CD4-positive, alpha-beta T cell treated with Interleukin-17A for 4 hours (primary cell): ENCODE results near the gene SLC12A8.

Experiments used
- DNase-seq: peaks from one replicate; pipeline ENCODE4 v3.0.0-alpha.2; 2020; ENCODE audit warnings: mixed read lengths

Gene SLC12A8

DNA sequence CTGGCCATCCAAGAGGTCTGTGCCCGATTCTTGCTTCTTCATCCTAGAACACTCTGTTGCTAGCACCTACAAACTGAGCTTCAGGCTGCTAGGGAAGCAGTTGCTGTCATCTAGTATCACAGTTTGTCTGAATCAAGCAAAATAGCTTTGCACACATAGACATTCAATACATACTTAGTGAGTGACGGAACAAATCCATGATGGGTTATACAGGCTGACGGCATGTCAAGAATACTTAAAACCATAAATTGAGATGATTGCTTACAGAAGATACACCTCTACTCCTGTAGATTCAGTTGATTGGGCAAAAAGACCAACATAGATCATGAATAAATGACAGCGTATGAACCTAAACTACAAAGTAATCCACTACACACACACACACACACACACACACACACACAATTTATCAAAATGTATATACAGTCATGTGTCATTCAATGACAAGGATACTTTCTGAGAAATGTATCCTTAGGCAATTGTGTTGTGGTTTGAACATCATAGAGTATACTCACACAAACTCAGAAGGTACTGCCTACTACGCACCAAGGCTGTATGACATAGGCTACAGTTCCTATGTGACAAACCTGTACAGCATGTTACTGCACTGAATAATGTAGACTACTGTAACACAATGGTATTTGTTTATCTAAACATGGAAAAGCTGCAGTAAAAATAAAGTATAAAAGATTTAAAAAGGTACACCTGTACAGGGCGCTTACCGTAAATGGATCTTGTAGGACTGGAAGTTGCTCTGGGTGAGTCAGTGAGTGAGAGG, 142.4 kb downstream of the SLC12A8 start:
- no peak for DNase-seq

- no peak for DNase-seq
These were observed 143.1 kb downstream of the SLC12A8 start for GRCh38 chr3:125069452-125069851.

DNA sequence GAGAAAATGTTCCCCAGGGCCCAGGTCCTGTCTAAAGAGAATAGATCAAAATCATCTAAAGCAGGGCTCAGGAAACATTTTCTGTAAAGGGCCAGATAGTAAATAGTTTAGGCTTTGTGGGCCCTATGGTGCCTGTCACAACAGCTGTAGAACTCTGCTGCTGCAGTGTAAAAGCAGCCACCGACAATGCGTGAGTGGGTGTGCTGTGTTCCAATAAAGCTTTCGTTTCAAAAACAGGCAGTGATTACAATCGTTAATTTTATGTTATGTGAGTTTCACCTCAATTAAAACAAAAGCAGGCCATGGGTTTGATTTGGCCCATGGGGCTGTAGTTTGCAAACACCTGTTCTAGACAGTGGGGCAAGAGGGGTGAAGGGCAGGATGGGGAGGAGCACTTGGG, 144.3 kb downstream of the SLC12A8 start:
- no peak for DNase-seq

DNA sequence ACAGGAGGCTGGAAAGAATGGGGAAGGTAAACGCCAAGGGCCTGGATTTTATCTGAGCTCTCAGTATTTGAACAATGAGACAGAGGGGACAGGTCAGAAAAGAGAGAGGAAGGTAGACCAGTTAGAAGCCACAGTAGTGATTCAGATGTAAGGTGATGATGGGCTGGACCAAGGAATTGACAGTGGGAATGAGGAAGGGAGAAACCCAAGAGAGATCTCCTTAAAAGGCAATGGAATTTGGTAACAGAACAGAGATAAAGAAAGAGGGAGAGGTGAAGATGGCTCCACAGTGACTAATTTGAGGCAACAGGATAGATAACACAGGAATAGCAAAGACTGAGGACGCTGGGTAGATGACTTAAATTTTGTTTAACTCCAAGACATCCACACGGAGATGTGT, 145.3 kb downstream of the SLC12A8 start:
- no peak for DNase-seq

GRCh38 chr3:125062904-125063618, 149.5 kb downstream of the SLC12A8 start:
- DNase-seq: no peak

- DNase-seq: no peak
These were observed 150.9 kb downstream of the SLC12A8 start for GRCh38 chr3:125061646-125062045.

DNA sequence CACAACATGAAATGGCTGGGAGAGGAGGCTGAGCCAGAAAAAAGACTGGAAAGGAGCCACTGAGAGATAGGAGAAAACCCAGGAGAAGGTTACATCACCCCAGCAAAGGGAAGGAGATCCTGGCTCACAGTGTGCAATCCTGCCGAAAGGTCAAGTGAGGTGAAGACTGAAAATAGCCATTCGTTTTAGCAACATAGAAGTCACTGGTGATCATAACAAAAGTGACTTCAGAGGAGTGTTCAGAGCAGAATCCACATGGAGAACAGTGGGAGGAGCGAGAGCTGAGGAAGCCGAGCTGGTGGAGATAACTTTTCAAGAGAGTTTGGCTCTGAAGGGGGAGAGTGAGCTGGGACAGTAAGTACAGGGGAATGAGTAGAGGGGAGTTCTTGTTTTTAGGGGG, 151.4 kb downstream of the SLC12A8 start:
- DNase-seq: no peak

- no peak for DNase-seq
These were observed 152.9 kb downstream of the SLC12A8 start for GRCh38 chr3:125059488-125060245.

DNA sequence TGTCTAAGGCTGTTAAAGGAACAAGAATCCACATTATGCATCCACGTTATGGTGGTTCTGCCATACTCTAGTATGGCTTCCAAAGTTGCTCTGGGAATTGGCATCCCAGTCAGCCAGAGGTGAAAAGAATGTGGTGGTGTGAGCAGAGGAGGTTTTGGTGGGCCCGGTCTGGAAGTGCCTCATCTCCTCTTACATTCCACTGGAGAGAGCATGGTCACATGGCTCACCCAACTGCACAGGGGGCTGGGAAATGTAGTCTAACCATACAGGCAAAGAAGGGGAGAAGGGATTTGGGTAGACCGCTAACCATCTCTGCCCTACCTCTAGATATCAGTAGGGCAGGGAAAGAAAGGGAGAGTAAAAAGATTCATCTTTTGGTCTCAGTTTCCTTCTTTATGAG, 153.6 kb downstream of the SLC12A8 start:
- DNase-seq: no peak

DNA sequence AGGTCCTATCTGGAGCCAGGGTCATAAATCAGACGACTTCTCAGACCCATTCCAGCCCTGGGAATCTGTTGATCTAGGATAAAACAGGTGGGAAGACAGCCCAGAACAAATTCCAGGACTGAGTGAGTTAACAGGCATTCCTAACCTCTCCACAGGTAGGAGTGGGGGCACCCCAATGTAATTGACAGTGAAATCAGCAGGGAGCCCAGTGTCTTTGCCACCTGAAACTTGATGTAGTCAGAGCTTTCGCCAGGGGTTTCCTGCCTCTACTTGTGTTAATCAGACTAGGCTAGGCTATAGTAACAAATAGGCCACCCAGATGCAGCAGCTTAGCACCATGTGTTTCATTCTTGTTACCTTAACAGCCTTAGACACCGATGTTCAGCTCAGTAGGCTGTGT, 154.0 kb downstream of the SLC12A8 start:
- DNase-seq: no peak

GRCh38 chr3:125057186-125057850, 155.2 kb downstream of the SLC12A8 start:
- DNase-seq: no peak

DNA sequence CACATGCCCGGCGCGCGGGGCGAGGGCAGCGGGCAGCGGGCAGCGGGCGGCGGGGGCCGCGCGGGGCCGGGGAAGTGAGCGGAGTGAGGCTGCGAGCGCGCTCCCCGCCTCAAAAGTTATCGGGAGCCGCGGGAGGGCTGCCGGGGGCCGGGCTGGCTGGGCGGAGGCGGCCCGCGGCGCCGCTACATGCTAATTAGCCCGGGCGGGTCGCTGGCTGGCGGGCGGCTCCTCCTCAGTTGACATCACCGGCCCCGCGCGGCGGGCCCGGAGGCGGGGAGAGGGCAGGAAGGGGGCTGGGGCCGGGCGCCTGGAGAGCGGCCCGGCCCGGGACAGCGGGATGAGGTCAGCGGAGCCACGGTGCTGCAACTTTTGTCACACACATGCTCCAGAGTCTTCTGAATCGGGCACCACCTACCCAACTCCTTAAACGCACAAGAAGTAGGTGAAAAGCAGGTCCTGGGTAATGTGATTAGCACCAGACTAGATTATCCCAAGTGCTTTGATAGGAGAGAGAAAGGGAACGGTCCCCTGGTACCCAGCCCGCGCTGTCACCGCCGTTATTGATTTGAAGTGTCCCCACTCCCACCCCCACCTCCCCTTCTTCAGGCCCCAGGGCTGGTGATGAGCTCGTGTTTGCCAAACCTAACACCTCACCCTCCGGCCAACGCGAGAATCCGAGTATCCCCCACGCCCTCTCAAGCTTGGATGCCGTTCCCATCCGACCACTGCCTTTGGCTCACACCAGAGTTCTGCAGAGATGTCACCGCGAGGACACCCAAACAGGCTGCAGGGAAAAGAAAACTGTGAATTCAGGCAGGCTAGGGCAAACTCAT, 156.4 kb downstream of the SLC12A8 start, which contains the start of gene HEG1:
TSS of gene HEG1 (minus strand) at position 85 of the 833 bp plus-strand sequence. CDS start 107 bp downstream, outside the sequence.
- DNase-seq: peak; percentile 86

DNA sequence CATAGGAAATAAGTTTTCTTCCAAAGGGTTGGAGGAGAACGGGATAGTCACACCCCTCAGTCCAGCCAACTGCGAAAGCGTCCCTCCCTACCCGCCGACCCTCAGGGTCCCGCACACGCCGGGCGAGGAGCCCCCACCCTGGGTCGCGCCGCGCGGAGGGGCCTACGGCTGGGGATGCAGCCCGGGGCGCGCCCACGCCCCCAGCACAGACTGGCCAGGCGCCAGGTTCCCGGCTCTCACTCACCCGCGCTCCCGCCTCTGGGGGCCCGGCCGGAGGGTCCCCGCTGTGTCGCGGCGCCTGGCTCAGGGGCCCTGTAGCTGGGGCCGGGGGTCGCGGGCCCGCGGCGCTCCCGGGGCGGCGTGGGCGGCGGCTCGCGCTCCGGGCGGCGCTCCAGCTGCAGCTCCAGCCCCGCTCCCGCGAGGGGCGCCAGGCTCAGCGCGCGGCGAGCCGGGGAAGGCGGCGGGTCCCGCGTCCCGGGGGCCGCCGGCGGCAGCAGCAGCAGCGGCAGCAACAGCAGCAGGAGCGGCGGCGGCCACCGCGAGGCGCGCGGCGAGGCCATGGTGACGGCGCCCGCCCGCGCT, 157.1 kb downstream of the SLC12A8 start:
- DNase-seq: peak; percentile 31

DNA sequence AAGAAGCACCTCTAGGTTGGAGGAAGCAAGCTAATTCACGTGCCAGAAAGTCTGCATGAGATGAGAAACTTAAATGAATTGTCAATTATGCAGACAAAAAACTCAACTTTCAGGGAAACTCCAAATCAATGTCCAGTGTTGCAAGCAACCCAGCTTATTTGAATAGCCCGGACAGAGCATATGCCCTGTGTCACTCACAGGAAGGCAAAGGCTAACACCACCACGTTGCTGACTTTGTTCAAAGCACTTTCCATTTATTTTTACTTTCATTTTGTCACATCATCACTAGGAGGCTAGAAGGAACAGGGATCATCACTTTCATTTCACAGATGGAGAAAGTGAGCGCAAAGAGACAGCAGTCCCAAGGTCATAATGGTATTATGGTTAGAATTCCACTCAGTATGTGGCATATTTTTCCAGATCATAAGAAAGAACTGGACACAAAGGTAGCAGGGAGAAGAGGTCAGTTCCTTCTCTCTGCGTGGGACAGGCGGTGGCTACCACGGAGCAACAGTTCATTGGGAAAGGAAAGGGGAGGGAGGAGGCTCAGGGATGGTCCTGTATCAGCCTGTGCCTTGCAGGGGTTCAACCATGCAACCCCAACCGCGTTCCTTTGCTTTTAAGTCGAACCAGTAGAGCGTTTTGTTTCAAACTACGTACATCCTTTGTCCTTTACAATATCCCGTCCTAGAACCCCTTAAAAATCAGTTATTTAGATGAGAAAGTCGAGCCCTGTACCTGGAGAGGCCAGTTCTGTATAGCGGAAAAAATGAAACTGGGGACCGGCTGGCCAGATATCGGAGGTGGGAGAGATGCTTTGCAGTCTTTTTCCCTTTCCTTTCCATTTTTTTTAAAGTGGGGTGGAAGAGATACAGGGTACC, 157.9 kb downstream of the SLC12A8 start:
- DNase-seq: peak; percentile 31

DNA sequence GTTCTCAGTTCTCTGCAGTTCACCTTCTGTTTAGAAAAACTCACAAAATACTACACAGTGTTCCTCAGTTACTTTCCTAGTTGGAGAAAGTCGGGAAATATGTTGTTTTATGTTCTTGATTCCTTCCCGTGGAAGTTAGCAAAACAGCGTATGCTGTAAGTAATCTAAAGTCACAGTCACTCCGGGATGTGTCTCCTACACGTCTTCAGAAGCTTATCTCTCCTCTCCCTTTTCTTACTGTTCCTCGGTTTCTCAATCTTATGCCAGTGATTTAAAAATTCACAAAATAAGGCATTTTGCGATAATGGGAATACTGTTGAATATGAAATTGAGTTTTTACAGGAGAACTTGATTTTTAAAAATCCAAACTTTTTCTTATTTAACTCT, 158.5 kb downstream of the SLC12A8 start:
- DNase-seq: no peak

GRCh38 chr3:125053304-125053699, 159.2 kb downstream of the SLC12A8 start:
- DNase-seq: no peak

- peak; percentile 8 for DNase-seq
These were observed 159.8 kb downstream of the SLC12A8 start for GRCh38 chr3:125052624-125053303.

- peak; percentile 81 for DNase-seq
These were observed 160.6 kb downstream of the SLC12A8 start for GRCh38 chr3:125051715-125052581.

DNA sequence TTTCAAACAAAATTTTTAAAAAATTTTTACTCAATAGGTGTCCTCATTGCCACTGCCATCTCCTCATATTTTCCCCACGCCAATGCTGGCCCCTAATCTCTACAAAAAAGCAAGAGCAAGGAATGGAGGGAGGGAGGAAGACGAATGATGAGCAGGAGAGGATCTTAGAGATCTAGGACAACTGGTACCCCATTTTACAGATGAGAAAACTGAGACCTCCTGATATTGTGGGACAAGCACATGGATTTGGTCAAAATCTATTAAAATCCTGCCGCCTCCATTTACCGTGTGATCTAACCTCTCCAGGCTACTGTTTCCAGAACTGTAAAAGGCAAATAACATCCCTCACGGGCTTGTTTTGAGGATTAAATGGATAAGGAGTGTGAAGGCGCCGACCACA, 161.3 kb downstream of the SLC12A8 start:
- no peak for DNase-seq
